Measurements from ENCODE around the gene GTF2H3.
"Not testable (repeated sequence)": the region's sequence is repeated elsewhere in the genome, so short reads cannot be mapped to it uniquely, and the experiment has no call there.

GTF2H3 gene

GRCh38 chr12:123599310-123599709 is 34.3 kb upstream of the GTF2H3 start:
- H3K4me1 Mint-ChIP-seq = peaks cover 15% of the 10 kb centered on the region
- peaks cover 31% of the 10 kb centered on the region for H3K36me3 Mint-ChIP-seq (ENCODE audit: low read depth)
- H3K9me3 Mint-ChIP-seq = no peaks in the 10 kb centered on the region
- H3K4me3 Mint-ChIP-seq = peak overlapping the region; percentile 21
- no peak for DNase-seq
- no peak for TF ChIP-seq CTCF (IDR thresholded peaks at IDR 0.05)
- peak overlapping the region; percentile 1 for H3K27ac Mint-ChIP-seq
- no peaks in the 10 kb centered on the region for H3K27me3 Mint-ChIP-seq (ENCODE audit: low read depth, poor library complexity)

- peaks cover 31% of the 10 kb centered on the region for H3K36me3 Mint-ChIP-seq (ENCODE audit: low read depth)
- H3K4me3 Mint-ChIP-seq = peak overlapping the region; percentile 56
- no peak overlapping the region for H3K27ac Mint-ChIP-seq
- H3K9me3 Mint-ChIP-seq = no peaks in the 10 kb centered on the region
- H3K4me1 Mint-ChIP-seq = peaks cover 15% of the 10 kb centered on the region
- no peaks in the 10 kb centered on the region for H3K27me3 Mint-ChIP-seq (ENCODE audit: low read depth, poor library complexity)
- TF ChIP-seq CTCF (IDR thresholded peaks at IDR 0.05) = no peak
- no peak for DNase-seq
These were observed 33.9 kb upstream of the GTF2H3 start for GRCh38 chr12:123599721-123600120.

GRCh38 chr12:123601602-123602489 is 31.8 kb upstream of the GTF2H3 start, which contains the start of gene DDX55:
Gene DDX55, plus strand, starts transcription at chr12:123602099. Its CDS starts 50 bp downstream, at chr12:123602149.
- peaks cover 23% of the 10 kb centered on the region for H3K36me3 Mint-ChIP-seq (ENCODE audit: low read depth)
- H3K27ac Mint-ChIP-seq = peak within 1 kb of the TSS; percentile 86
- H3K27me3 Mint-ChIP-seq (ENCODE audit: low read depth, poor library complexity) = peaks cover 2% of the 10 kb centered on the region
- no peaks in the 10 kb centered on the region for H3K9me3 Mint-ChIP-seq
- peaks cover 15% of the 10 kb centered on the region for H3K4me1 Mint-ChIP-seq
- peak; percentile 85 for DNase-seq
- no peak for TF ChIP-seq CTCF (IDR thresholded peaks at IDR 0.05)
- H3K4me3 Mint-ChIP-seq = peak within 1 kb of the TSS; percentile 90

GRCh38 chr12:123602651-123603195 is 30.9 kb upstream of the GTF2H3 start:
- H3K27me3 Mint-ChIP-seq (ENCODE audit: low read depth, poor library complexity) = peaks cover 2% of the 10 kb centered on the region
- H3K36me3 Mint-ChIP-seq (ENCODE audit: low read depth) = peaks cover 25% of the 10 kb centered on the region
- H3K27ac Mint-ChIP-seq = peak overlapping the region; percentile 86
- no peak for DNase-seq
- H3K9me3 Mint-ChIP-seq = no peaks in the 10 kb centered on the region
- TF ChIP-seq CTCF (IDR thresholded peaks at IDR 0.05) = no peak
- peak overlapping the region; percentile 90 for H3K4me3 Mint-ChIP-seq
- peaks cover 21% of the 10 kb centered on the region for H3K4me1 Mint-ChIP-seq

- H3K4me3 Mint-ChIP-seq = peak overlapping the region; percentile 59
- H3K9me3 Mint-ChIP-seq; DNase-seq; H3K27me3 Mint-ChIP-seq (ENCODE audit: low read depth, poor library complexity): not testable (repeated sequence)
- H3K4me1 Mint-ChIP-seq = peaks cover 22% of the 10 kb centered on the region
- H3K27ac Mint-ChIP-seq = peak overlapping the region; percentile 21
- H3K36me3 Mint-ChIP-seq (ENCODE audit: low read depth) = peaks cover 29% of the 10 kb centered on the region
These were observed 30.1 kb upstream of the GTF2H3 start for GRCh38 chr12:123603495-123603894.

- H3K27me3 Mint-ChIP-seq (ENCODE audit: low read depth, poor library complexity) = peaks cover 2% of the 10 kb centered on the region
- DNase-seq = no peak
- no peak for TF ChIP-seq CTCF (IDR thresholded peaks at IDR 0.05)
- H3K27ac Mint-ChIP-seq = peak overlapping the region; percentile 55
- no peak overlapping the region for H3K4me3 Mint-ChIP-seq
- H3K36me3 Mint-ChIP-seq (ENCODE audit: low read depth) = peaks cover 62% of the 10 kb centered on the region
- no peaks in the 10 kb centered on the region for H3K9me3 Mint-ChIP-seq
- peaks cover 13% of the 10 kb centered on the region for H3K4me1 Mint-ChIP-seq
These were observed 25.9 kb upstream of the GTF2H3 start for GRCh38 chr12:123607756-123608155.

All from nephron progenitor cell (in vitro differentiated cells).